ENCODE data around the gene HBM. TPM values are rescaled to one million over a fixed set of nuclear protein-coding genes. Genes with fewer than 3 reads are reported as not detected.
"Not testable (repeated sequence)": the region's sequence is repeated elsewhere in the genome, so short reads cannot be mapped to it uniquely, and the experiment has no call there.

Gene HBM
- total RNA-seq, 2 experiments from 2014 or later = not detected

GRCh38 chr16:149024-149660 lies 16.6 kb upstream of the HBM start:
- Mint-ChIP-seq H3K27ac (no peak overlapping the region), H3K36me3 (ENCODE audit: low read depth) (no peaks in the 10 kb centered on the region), H3K9me3 (ENCODE audit: low read depth) (no peaks in the 10 kb centered on the region), H3K27me3 (peaks cover 14% of the 10 kb centered on the region), H3K4me3 (no peak overlapping the region), H3K4me1 (no peaks in the 10 kb centered on the region)
- intact Hi-C loops (cut with DNase I, micrococcal nuclease) = no loop called here
- ATAC-seq = no peak
- no peak for DNase-seq
- POLR2A ChIA-PET = no interaction called here
- CTCF ChIA-PET = interaction anchor here (0.7 to 1.0 kb wide), 2 partner anchors 11 to 65 kb away, joined by 3 read pairs; no protein-coding TSS in a partner anchor

- Mint-ChIP-seq H3K27me3 (peaks cover 27% of the 10 kb centered on the region), H3K27ac (no peak within 1 kb of the TSS), H3K36me3 (ENCODE audit: low read depth) (no peaks in the 10 kb centered on the region), H3K9me3 (ENCODE audit: low read depth) (no peaks in the 10 kb centered on the region), H3K4me3 (no peak within 1 kb of the TSS), H3K4me1 (peaks cover 5% of the 10 kb centered on the region)
- ATAC-seq (no peak), DNase-seq (no peak)
- CTCF ChIA-PET = no interaction called here
- POLR2A ChIA-PET = interaction anchor here (0.7 kb wide), 1 partner anchor 10 kb away, joined by 3 read pairs; no protein-coding TSS in a partner anchor
- intact Hi-C loops (cut with DNase I, micrococcal nuclease) = loop anchor here (1.0 kb wide), 1 partner anchor 10 kb away; no protein-coding TSS in a partner anchor
Measured at GRCh38 chr16:152141-153128, 13.3 kb upstream of the HBM start, which contains the start of gene HBZ. Gene HBZ (plus strand): TSS chr16:152644. CDS start chr16:152910, 266 bp downstream.

- H3K27ac Mint-ChIP-seq; H3K4me3 Mint-ChIP-seq; H3K36me3 Mint-ChIP-seq (ENCODE audit: low read depth); CTCF ChIA-PET; DNase-seq; H3K4me1 Mint-ChIP-seq; POLR2A ChIA-PET; H3K9me3 Mint-ChIP-seq (ENCODE audit: low read depth): not testable (repeated sequence)
- intact Hi-C loops (cut with DNase I, micrococcal nuclease) = loop anchor here (1.0 kb wide), 1 partner anchor 9 kb away; no protein-coding TSS in a partner anchor
- H3K27me3 Mint-ChIP-seq = peaks cover 29% of the 10 kb centered on the region
- peak; percentile 28 for ATAC-seq
Measured at GRCh38 chr16:153129-153521, 12.7 kb upstream of the HBM start.

- POLR2A ChIA-PET; H3K9me3 Mint-ChIP-seq (ENCODE audit: low read depth); CTCF ChIA-PET; H3K4me1 Mint-ChIP-seq; H3K36me3 Mint-ChIP-seq (ENCODE audit: low read depth); H3K4me3 Mint-ChIP-seq; DNase-seq; H3K27ac Mint-ChIP-seq: not testable (repeated sequence)
- peak; percentile 51 for ATAC-seq
- intact Hi-C loops (cut with DNase I, micrococcal nuclease) = loop anchor here (1.0 kb wide), 1 partner anchor 9 kb away; no protein-coding TSS in a partner anchor
- peaks cover 29% of the 10 kb centered on the region for H3K27me3 Mint-ChIP-seq
Measured at GRCh38 chr16:153550-154216, 12.1 kb upstream of the HBM start.

GRCh38 chr16:154217-155030 lies 11.4 kb upstream of the HBM start:
- Mint-ChIP-seq H3K4me1 (peaks cover 5% of the 10 kb centered on the region), H3K27me3 (peaks cover 31% of the 10 kb centered on the region), H3K27ac (no peak overlapping the region), H3K36me3 (ENCODE audit: low read depth) (no peaks in the 10 kb centered on the region), H3K4me3 (peak overlapping the region; percentile 43), H3K9me3 (ENCODE audit: low read depth) (no peaks in the 10 kb centered on the region)
- ATAC-seq (peak; percentile 49), DNase-seq (peak; percentile 49)
- intact Hi-C loops (cut with DNase I, micrococcal nuclease) = no loop called here
- POLR2A ChIA-PET = no interaction called here
- CTCF ChIA-PET = interaction anchor here (1.5 kb wide), 1 partner anchor 47 kb away, joined by 3 read pairs; no protein-coding TSS in a partner anchor

GRCh38 chr16:155031-155398 lies 10.8 kb upstream of the HBM start:
- ChIA-PET CTCF (interaction anchor here (1.5 kb wide), 1 partner anchor 48 kb away, joined by 3 read pairs; no protein-coding TSS in a partner anchor), POLR2A (no interaction called here)
- no peak for ATAC-seq
- H3K27me3 Mint-ChIP-seq = peaks cover 34% of the 10 kb centered on the region
- H3K4me1 Mint-ChIP-seq = peaks cover 5% of the 10 kb centered on the region
- intact Hi-C loops (cut with DNase I, micrococcal nuclease) = no loop called here
- no peaks in the 10 kb centered on the region for H3K36me3 Mint-ChIP-seq (ENCODE audit: low read depth)
- H3K27ac Mint-ChIP-seq = no peak overlapping the region
- DNase-seq = no peak
- no peaks in the 10 kb centered on the region for H3K9me3 Mint-ChIP-seq (ENCODE audit: low read depth)
- H3K4me3 Mint-ChIP-seq = peak overlapping the region; percentile 43

- Mint-ChIP-seq H3K4me3 (no peak overlapping the region), H3K27ac (no peak overlapping the region), H3K36me3 (ENCODE audit: low read depth) (no peaks in the 10 kb centered on the region), H3K4me1 (peaks cover 5% of the 10 kb centered on the region), H3K27me3 (peaks cover 31% of the 10 kb centered on the region), H3K9me3 (ENCODE audit: low read depth) (no peaks in the 10 kb centered on the region)
- intact Hi-C loops (cut with DNase I, micrococcal nuclease) = no loop called here
- ChIA-PET CTCF (no interaction called here), POLR2A (interaction anchor here (0.6 kb wide), 1 partner anchor 29 kb away, joined by 3 read pairs; no protein-coding TSS in a partner anchor)
- no peak for DNase-seq
- ATAC-seq = no peak
Measured at GRCh38 chr16:159136-159849, 6.5 kb upstream of the HBM start.

GRCh38 chr16:160242-160641 lies 5.5 kb upstream of the HBM start:
- ATAC-seq, H3K4me3 Mint-ChIP-seq: not testable (repeated sequence)
- POLR2A ChIA-PET = interaction anchor here (0.6 kb wide), 1 partner anchor 28 kb away, joined by 3 read pairs; no protein-coding TSS in a partner anchor

GRCh38 chr16:160691-161190 lies 5.0 kb upstream of the HBM start:
- Mint-ChIP-seq H3K27me3 (peaks cover 22% of the 10 kb centered on the region), H3K4me3 (no peak overlapping the region), H3K9me3 (ENCODE audit: low read depth) (no peaks in the 10 kb centered on the region), H3K4me1 (peaks cover 2% of the 10 kb centered on the region), H3K36me3 (ENCODE audit: low read depth) (no peaks in the 10 kb centered on the region), H3K27ac (no peak overlapping the region)
- no peak for DNase-seq
- intact Hi-C loops (cut with DNase I, micrococcal nuclease) = no loop called here
- CTCF ChIA-PET = no interaction called here
- POLR2A ChIA-PET = no interaction called here
- ATAC-seq = no peak

More at GRCh38 chr16:160242-160641, 5.5 kb upstream of the HBM start:
- H3K4me1 Mint-ChIP-seq; intact Hi-C loops (cut with DNase I, micrococcal nuclease); H3K9me3 Mint-ChIP-seq (ENCODE audit: low read depth); H3K36me3 Mint-ChIP-seq (ENCODE audit: low read depth); H3K27ac Mint-ChIP-seq; CTCF ChIA-PET; DNase-seq: not testable (repeated sequence)
- peaks cover 25% of the 10 kb centered on the region for H3K27me3 Mint-ChIP-seq
